SK-N-SH treated with all-trans-retinoic acid at 6 μM for 48 hours (cell line): ENCODE data around the gene CNTNAP2.

Source experiments
- OSR1 ChIP-seq: fragments of 250-450 bp; sonication (Bioruptor Pico); IDR thresholded peaks from 2 replicates; pipeline ENCODE4 v1.8.0; 2022; ENCODE audit warnings: moderate library complexity, mild to moderate bottlenecking, inconsistent platforms
- PATZ1 ChIP-seq: fragments of 250-450 bp; sonication (Bioruptor Pico); IDR thresholded peaks from 2 replicates; pipeline ENCODE4 v1.8.0; 2020; ENCODE audit warnings: mild to moderate bottlenecking, moderate library complexity, borderline replicate concordance
- POU6F1 ChIP-seq: fragments of 250-450 bp; sonication (Bioruptor Pico); IDR thresholded peaks from 2 replicates; pipeline ENCODE4 v1.8.0; 2021; ENCODE audit warnings: low read depth, mild to moderate bottlenecking, moderate library complexity, borderline replicate concordance

GRCh38 chr7:147321504-147321903, 1204.9 kb downstream of the CNTNAP2 start:
- TF ChIP-seq POU6F1 (CRISPR knock-in tag) = no peak
- no peak for TF ChIP-seq OSR1 (CRISPR knock-in tag)
- no peak for TF ChIP-seq PATZ1 (CRISPR knock-in tag)
